Stimulated activated naive CD8-positive, alpha-beta T cell treated with anti-CD3 and anti-CD28 coated beads, Interleukin-15, Interleukin-2, amounts not matched to agents 100 U/mL and 50 U/mL, for 24 hours (primary cell): ENCODE measurements around the gene MYO3B.
"Not testable (repeated sequence)": the region's sequence is repeated elsewhere in the genome, so short reads cannot be mapped to it uniquely, and the experiment has no call there.

Source experiments
- ATAC-seq: fragments of 150-1000 bp; cut with Tn5 transposase; one replicate; pipeline ENCODE4 v1.10.0; 2021
- DNase-seq: peaks from one replicate; pipeline ENCODE4 v3.0.0; 2021

The MYO3B gene

DNA sequence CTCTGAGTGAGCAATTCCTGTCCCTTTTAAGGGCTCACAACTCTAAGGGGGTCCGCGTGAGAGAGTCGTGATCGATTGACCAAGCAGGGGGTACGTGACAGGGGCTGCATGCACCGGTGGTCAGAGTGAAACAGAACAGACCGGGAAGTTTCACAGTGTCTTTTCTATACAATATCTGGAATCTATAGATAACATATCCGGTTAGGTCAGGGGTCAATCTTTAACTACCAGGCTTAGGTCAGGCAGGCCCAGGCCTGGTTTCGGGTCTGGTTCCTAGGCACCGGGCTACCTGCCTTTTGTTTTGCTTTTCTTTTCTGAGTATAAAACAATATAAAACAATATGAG, 35.3 kb downstream of the MYO3B start:
- DNase-seq, ATAC-seq: not testable (repeated sequence)

- DNase-seq: no peak
Measured at GRCh38 chr2:170213651-170214050, 35.7 kb downstream of the MYO3B start.

GRCh38 chr2:170214309-170214948, 36.5 kb downstream of the MYO3B start:
- ATAC-seq: no peak
- DNase-seq: no peak

More at GRCh38 chr2:170213651-170214050, 35.7 kb downstream of the MYO3B start:
- ATAC-seq: no peak

GRCh38 chr2:170215021-170215420, 37.1 kb downstream of the MYO3B start:
- DNase-seq (no peak), ATAC-seq (no peak)

DNA sequence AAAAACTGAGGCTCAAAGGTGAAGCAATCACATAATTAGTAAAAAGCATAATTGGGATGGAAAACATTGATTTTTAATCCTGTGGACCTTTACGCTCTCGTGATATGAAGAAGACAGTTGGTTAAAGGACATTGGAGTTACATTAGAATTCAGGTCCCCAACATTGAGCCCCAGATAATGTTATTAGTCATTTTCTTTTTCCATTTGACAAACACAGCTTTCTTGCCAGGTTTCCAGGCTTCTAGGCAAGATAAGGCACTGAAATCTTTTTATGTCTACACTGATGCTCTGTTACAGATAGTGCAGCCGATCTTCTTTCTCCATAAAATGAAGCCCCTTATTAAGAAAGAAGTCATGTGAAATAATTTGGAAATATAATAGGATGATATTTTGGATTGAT, 38.5 kb downstream of the MYO3B start:
- DNase-seq (no peak), ATAC-seq (no peak)

DNA sequence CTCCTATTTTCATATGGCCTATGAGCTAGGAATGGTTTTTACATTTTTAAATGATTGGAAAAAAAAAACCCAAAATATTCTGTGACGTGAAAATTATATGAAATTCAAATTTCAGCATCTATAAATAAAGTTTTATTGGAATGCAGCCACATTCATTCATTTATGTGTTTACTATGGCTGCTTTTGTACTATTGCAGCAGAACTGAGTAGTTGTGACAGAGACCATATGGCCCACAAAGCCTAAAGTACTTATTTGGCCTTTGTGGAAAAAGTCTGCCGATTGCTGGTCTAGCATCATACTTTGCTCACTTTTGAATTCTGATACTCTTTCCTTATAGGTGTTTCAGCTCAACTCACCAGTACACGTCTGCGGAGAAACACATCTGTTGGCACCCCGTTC, 39.0 kb downstream of the MYO3B start:
- DNase-seq: no peak
- ATAC-seq: no peak

DNA sequence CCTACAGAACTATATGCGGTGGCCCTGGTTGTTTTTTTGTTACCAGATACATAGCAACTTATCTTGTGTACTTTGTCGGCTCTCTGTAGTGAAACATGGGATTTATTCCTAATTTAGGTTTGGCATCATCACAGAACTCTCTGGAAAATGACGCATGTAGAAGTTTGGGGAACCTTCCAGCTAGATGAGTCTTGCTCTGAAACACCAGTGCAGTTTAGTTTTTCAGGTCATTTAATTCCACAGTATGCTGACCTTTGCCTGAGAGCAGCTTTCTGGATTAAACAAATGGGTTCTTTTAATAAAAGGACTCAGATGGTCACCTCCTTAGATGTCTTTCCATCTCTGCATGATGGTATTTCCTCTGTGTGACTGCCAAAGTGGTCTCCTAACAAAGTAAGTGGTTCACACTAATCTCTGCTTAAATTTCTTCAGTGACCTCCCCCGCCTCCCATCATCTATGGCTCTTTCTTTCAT, 39.9 kb downstream of the MYO3B start:
- DNase-seq: no peak
- no peak for ATAC-seq

DNA sequence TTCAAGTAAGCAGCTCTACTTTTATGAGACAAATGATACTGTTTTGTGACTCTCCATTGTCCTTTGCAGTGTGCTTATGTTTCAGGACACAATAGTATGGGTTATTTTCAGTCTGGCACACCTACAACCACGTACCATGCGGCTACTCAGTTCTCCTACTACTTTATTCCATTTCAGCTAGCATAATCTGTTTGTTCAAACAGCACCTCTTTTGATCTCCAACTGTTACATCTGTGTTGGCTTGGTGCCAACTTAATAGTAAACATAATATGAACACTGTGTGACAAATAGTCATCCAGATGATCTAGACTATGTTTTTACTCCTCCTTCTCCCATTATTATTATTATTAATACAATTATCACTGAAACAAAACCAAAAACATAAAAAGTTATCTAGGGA, 40.5 kb downstream of the MYO3B start:
- no peak for ATAC-seq

GRCh38 chr2:170218931-170219330, 41.0 kb downstream of the MYO3B start:
- ATAC-seq: no peak
- DNase-seq: no peak

More for the DNA sequence above, 40.5 kb downstream of the MYO3B start:
- DNase-seq: no peak

GRCh38 chr2:170221317-170222288, 43.7 kb downstream of the MYO3B start:
- DNase-seq: no peak
- ATAC-seq: no peak

DNA sequence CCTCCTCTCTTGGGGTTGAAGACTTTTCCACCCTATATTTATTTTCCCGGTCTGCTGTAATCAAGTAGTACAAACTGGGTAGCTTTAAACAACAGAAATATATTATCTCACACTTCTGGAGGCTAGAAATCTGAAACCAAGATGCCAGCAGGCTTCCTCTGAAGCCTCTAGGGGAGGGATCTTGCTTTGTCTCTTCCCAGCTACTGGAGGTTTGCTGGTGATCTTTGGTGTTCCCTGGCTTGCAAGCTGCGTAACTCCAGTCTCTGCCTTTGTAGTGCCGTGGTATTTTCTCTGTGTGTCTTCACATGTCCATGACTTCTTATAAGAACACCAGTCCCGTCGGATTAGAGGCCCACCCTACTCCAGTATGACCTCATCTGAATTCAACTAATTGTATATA, 44.4 kb downstream of the MYO3B start:
- ATAC-seq: no peak
- DNase-seq: no peak

DNA sequence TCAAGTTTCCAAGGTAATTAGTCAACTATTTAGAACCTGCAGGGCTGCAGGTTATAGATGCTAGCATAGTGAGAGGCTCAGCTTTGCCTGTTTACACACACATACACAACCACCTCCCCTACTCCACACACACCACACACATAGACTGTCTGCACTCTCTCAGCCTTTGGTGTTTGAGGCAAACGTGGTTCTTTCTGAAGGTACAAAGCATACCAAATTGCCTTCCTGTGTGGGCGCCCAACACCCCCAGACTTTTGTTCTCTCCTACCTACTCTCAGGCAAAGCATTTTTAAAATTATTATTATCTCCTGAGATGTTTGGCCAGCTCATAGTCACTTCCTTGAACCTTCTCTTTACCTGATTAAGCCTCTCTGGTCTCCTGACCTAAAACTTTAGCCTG, 44.9 kb downstream of the MYO3B start:
- DNase-seq (no peak), ATAC-seq (no peak)

DNA sequence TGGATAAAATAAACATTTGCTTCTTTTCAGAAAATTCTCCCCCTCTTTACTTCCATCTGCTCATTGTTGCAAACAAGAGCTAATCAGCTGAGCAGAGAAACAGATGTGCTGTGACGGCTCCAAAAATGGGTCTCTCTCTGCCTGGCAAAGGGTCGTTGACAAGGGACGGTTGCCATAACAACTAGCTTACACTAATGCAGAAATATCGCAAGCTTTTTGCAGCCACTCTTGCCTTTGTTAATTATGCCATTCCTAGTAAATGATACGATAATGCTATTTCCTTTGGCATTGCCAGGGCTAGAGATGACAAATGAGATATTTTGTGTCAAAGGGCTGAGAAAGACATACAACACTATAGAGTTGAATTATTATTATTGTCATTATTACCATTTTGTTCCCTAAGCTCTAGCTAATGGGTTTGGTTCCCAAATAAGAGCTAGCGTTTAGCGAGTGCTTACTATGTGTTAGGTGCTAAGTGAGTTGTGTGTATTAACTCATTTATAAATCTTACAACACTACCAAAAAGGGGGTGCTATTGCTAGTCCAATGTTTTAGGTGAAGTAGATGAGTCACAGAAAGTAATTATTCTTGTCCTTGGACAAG, 46.8 kb downstream of the MYO3B start:
- DNase-seq (no peak), ATAC-seq (no peak)

DNA sequence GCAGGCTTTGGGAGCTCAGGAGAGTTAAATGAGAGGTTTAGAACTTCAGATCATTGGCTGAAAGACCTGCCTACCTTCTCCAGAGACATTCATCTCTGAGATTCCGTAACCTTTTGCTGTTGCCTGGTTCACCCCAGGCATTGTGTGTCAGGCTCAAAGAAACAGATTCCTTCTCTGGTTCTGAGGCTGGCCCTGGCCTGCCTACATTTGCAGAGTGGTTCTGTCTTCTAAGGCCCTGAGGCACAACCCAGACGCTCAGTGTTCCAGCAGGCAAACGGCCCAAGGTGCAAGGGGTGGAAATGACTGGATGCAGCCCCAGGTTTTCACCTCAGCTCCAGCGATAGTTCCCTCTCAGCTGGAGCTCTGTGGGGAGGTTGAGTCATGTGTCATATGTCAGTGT, 48.3 kb downstream of the MYO3B start:
- DNase-seq (no peak), ATAC-seq (no peak)

GRCh38 chr2:170227507-170227947, 49.6 kb downstream of the MYO3B start:
- ATAC-seq (no peak), DNase-seq (no peak)

DNA sequence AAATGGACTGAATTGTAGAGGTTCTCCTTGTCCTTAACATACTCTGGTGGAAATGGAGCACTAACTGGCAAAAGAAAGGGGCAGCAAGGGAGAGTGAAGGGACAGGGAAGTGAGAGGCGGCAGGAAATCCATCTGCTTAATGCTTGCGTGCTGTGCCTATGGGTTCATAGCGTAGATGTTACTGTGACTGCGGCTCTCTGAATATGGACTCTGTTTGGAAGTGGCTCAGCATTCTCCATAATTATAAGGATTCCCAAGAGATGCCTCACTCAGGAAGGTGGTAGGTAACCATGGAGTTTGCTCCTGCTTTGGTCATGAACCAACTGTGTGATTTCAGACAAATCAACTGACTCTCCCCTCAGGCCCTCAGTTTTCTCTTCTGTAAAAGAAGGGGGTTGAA, 50.0 kb downstream of the MYO3B start:
- no peak for ATAC-seq
- no peak for DNase-seq

GRCh38 chr2:170228429-170228828, 50.5 kb downstream of the MYO3B start:
- DNase-seq: no peak
- no peak for ATAC-seq

GRCh38 chr2:170229125-170229524, 51.2 kb downstream of the MYO3B start:
- DNase-seq (no peak), ATAC-seq (no peak)

DNA sequence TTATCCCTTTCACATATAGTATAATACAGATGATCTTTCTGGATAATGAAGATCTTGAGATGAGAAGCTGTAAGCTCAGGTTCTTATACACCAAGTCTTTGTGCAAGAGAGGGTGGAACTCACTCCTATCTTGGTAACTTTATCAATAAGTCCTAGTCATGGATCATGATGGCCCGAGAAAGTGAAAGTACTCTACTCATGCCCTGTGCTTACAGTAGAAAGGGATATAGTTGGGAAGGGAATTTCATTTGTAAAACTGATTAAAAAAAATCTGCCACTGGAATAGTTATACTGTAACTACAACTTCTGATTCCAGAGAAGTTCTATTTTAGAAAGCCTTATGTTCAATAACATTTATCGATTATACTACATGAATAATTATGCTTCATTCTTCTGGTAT, 51.8 kb downstream of the MYO3B start:
- DNase-seq (no peak), ATAC-seq (no peak)

GRCh38 chr2:170235860-170236679, 58.1 kb downstream of the MYO3B start:
- DNase-seq (peak; percentile 7), ATAC-seq (no peak)

DNA sequence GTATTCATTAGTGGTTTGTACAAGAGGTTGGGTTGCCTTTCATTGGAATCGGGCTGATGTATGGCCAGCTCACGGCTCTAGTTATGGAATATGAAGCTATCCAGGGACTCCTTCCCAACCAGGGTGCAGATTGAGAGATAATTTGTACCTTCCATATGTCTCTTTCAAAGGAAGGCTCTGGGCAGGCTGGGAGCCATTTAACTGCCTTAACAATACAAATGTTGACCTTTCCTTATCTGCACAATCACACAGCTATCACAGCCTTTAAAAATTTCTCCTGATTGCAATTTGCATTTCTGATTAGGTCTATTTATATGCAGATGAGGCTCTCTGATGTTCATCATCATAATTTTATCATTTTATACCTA, 58.7 kb downstream of the MYO3B start:
- ATAC-seq: no peak
- DNase-seq: no peak

DNA sequence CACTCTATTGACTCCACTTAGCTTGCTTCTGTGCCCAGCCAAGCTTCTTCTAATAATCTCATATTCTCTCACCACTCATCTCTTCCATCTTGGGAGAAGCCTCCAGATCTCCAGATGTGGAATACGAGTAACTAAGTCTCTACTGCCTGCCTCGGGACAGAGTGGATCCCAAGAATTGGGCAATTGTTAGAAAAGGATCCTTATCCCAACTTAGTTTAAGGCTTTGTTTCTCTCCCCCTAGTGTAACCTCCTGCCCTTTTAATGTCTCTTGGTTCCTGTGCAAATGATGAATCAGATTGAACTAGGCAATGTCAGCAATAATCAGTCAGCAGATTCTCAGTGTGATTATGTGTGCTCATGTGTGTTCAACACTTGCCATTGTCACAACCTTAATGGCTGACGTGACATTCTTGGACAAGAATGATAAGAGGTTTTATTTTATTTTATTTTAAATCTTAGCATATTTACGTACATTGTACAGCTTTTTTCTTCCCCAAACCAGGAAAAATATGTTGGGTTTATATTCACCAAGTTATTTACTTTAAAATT, 59.7 kb downstream of the MYO3B start:
- ATAC-seq (no peak), DNase-seq (no peak)
